EH (cell line): ENCODE measurements around the gene USB1.
"Not testable (repeated sequence)": the region's sequence is repeated elsewhere in the genome, so short reads cannot be mapped to it uniquely, and the experiment has no call there.

Experiments used
- DNase-seq: peaks from one replicate; pipeline ENCODE4 v3.0.0-alpha.2; 2015; ENCODE audit warnings: low read depth

Gene USB1

GRCh38 chr16:57995721-57996405 is 5.3 kb upstream of the USB1 start:
- DNase-seq = no peak

GRCh38 chr16:57996406-57997175 is 4.6 kb upstream of the USB1 start:
- no peak for DNase-seq

GRCh38 chr16:57997176-57997527 is 4.1 kb upstream of the USB1 start:
- DNase-seq = no peak

- no peak for DNase-seq
Observed at GRCh38 chr16:57997528-57998265, 3.5 kb upstream of the USB1 start.

- DNase-seq = no peak
Observed at GRCh38 chr16:57998486-57998885, 2.7 kb upstream of the USB1 start.

- no peak for DNase-seq
Observed at GRCh38 chr16:57998992-57999365, 2.2 kb upstream of the USB1 start.

GRCh38 chr16:57999366-57999970 is 1.7 kb upstream of the USB1 start:
- DNase-seq = peak; percentile 36

GRCh38 chr16:57999971-58000705 is 1.1 kb upstream of the USB1 start, which contains the start of gene ZNF319:
Gene ZNF319, minus strand, starts transcription at chr16:58000672. Its CDS starts 2,407 bp downstream, at chr16:57998265.
- peak; percentile 29 for DNase-seq

GRCh38 chr16:58001781-58002415 is 691 bp downstream of the USB1 start:
- no peak for DNase-seq

GRCh38 chr16:58002416-58002800 is 1.2 kb downstream of the USB1 start:
- DNase-seq = no peak

- DNase-seq = no peak
Observed at GRCh38 chr16:58002936-58003335, 1.7 kb downstream of the USB1 start.

- not testable (repeated sequence) for DNase-seq
Observed at GRCh38 chr16:58004736-58005135, 3.5 kb downstream of the USB1 start.

GRCh38 chr16:58009856-58010416 is 8.7 kb downstream of the USB1 start:
- DNase-seq = no peak

- DNase-seq = peak; percentile 56
Observed at GRCh38 chr16:58010886-58011285, 9.7 kb downstream of the USB1 start.

GRCh38 chr16:58011652-58012051 is 10.4 kb downstream of the USB1 start:
- DNase-seq = peak; percentile 93

- DNase-seq = no peak
Observed at GRCh38 chr16:58012481-58012880, 11.3 kb downstream of the USB1 start.

- DNase-seq = no peak
Observed at GRCh38 chr16:58013201-58013956, 12.2 kb downstream of the USB1 start.

GRCh38 chr16:58016840-58017446 is 15.7 kb downstream of the USB1 start:
- peak; percentile 23 for DNase-seq

- DNase-seq = no peak
Observed at GRCh38 chr16:58018803-58019202, 17.6 kb downstream of the USB1 start.
